Measurements from ENCODE around the gene GLCE. TPM values are rescaled to one million over a fixed set of nuclear protein-coding genes. Genes with fewer than 3 reads are reported as not detected.

The GLCE gene
- total and polyA plus RNA-seq, 4 donors, result 6.8 to 26.3 (median 13.7) TPM

GRCh38 chr15:69244798-69245197, 84.4 kb downstream of the GLCE start:
- Histone ChIP-seq H3K9me3 (ENCODE audit: control insufficient read depth in 4 of 4, low read length in 3 of 4) (no peaks in the 10 kb centered on the region), H3K9ac (ENCODE audit: low read depth in 1 of 2, low read length in 2 of 2) (no peak overlapping the region), H3K4me1 (ENCODE audit: control insufficient read depth in 4 of 4, insufficient read depth in 4 of 4, low read length in 3 of 4) (peaks cover 0 to 3% (median under 1%) of the 10 kb centered on the region in 4 donors), H3K27me3 (ENCODE audit: control insufficient read depth in 4 of 4, insufficient read depth in 4 of 4, low read length in 3 of 4) (no peaks in the 10 kb centered on the region), H3K4me3 (ENCODE audit: low read depth in 1 of 3, low read length in 3 of 3) (no peak overlapping the region), H3K36me3 (ENCODE audit: control insufficient read depth in 4 of 4, insufficient read depth in 3 of 4, low read depth in 1 of 4, low read length in 3 of 4) (no peaks in the 10 kb centered on the region), H3K27ac (ENCODE audit: low read depth in 1 of 2, low read length in 2 of 2) (no peak overlapping the region)
- 50% methylated on average over 2 of the region's 2 CpGs for WGBS
- no peak for TF ChIP-seq EGR1 (IDR thresholded peaks at IDR 0.05; ENCODE audit: low read depth in 2 of 2)
- no peak for TF ChIP-seq RXRA (IDR thresholded peaks at IDR 0.05)
- no peak for TF ChIP-seq FOXA2 (IDR thresholded peaks at IDR 0.05)
- no peak for TF ChIP-seq RAD21 (IDR thresholded peaks at IDR 0.05)
- no peak for TF ChIP-seq GABPA (IDR thresholded peaks at IDR 0.05 in 1 of 2, conservative IDR thresholded peaks at IDR 0.05 in 1 of 2)
- no peak for TF ChIP-seq HNF4A (conservative IDR thresholded peaks at IDR 0.05)
- TF ChIP-seq FOXA1 (IDR thresholded peaks at IDR 0.05), result no peak
- TF ChIP-seq ATF3 (IDR thresholded peaks at IDR 0.05), result no peak
- TF ChIP-seq MAX (IDR thresholded peaks at IDR 0.05), result no peak
- TF ChIP-seq ZBTB33 (IDR thresholded peaks at IDR 0.05), result no peak
- TF ChIP-seq YY1 (IDR thresholded peaks at IDR 0.05), result no peak
- no peak for TF ChIP-seq CTCF (IDR thresholded peaks at IDR 0.05; ENCODE audit: low read depth, low read length, missing input control)
- no peak for TF ChIP-seq REST (IDR thresholded peaks at IDR 0.05)
- no peak for TF ChIP-seq JUND (IDR thresholded peaks at IDR 0.05)
- TF ChIP-seq SP1 (IDR thresholded peaks at IDR 0.05), result no peak
- no peak for TF ChIP-seq HNF4G (IDR thresholded peaks at IDR 0.05)
- no peak for TF ChIP-seq TAF1 (conservative IDR thresholded peaks at IDR 0.05)
- no peak for TF ChIP-seq NR2F2 (IDR thresholded peaks at IDR 0.05)
- no peak for DNase-seq (ENCODE audit: low spot score)

All from liver (tissue), 9 donors.